COR-L47 (cell line): ENCODE measurements around the gene GFOD2.

Source experiments
- DNase-seq: peaks from one replicate; lab custom pipeline; 2025; lab: John Stamatoyannopoulos, UW

GFOD2 gene

GRCh38 chr16:67657751-67658518 lies 61.2 kb downstream of the GFOD2 start:
- DNase-seq = no peak

GRCh38 chr16:67657017-67657608 lies 62.0 kb downstream of the GFOD2 start:
- no peak for DNase-seq

DNA sequence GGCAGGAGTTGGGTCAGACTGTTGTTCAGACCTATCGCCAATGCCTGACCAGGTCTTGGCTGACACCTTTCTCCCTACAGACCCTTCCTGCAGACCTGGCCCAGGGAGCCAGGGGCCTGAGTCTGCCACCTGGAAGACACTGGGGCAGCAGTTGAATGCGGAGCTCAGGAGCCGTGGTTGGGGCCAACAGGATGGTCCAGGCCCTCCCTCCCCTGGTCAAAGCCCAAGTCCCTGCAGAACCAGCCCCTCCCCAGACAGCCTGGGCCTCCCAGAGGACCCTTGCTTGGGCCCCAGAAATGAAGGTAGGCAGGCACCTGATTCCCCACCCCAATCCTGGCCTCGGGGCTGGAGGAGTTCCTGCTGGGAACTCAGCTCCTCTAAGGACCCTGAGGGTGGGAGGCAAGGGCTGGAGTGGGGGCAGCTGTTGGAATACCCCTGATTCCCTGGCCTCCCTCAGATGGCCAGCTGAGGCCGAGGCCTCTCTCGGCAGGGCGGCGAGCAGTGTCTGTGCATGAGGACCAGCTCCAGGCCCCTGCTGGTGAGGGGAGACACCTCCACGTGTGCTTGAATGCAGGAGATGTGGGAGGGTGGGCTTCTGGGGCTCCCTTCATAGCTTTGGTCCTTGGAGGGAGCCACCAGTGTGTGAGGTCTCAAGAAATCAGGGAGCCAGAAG lies 62.6 kb downstream of the GFOD2 start:
- no peak for DNase-seq

DNA sequence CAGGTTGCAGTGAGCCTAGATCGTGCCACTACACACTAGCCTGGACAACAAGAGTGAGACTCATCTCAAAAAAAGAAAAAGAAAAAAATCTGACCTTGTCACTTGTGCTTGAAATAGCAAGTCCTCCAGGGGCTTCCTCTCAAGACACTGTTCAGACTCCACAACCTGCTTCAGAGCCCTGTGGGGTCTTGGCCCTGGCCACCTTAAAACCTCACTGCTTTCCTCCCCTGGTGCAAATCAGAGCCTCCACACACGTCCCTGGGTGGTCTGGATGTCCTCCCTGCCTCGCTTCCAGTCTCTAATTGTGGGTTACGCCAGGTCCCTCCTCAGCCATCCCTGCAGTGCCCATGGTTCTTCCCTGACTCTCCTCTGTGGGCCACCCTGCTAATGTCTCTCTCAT lies 63.8 kb downstream of the GFOD2 start:
- DNase-seq = no peak

- DNase-seq = no peak
Measured at GRCh38 chr16:67654403-67654911, 64.7 kb downstream of the GFOD2 start.

DNA sequence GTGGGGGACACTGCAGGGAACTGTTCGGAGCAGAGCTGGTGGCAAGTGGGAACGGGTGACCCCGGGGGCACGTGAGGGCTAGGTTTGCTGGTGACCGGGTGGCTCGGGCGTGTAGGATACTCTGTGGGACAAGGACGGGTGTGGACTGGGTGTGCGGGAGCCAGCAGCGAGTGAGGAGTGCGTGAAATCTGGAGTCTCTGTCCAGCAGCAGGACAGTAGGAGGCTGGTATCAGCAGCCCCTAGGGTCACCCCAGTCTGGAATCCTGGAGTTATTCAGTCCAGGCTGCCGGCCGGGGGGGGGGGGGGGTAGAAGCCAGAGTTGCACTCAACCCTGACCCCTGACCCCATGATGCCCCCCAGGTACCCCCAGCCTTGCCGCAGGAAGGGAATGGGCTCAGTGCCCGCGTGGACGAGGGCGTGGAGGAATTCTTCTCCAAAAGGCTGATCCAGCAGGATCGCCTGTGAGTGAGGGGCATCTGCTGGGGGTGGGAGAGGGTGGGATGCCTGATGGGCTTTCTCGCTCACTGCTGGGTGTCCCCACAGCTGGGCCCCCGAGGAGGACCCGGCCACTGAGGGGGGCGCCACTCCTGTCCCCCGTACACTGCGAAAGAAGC lies 65.2 kb downstream of the GFOD2 start:
- DNase-seq = no peak

GRCh38 chr16:67653128-67653788 lies 65.9 kb downstream of the GFOD2 start:
- peak; percentile 72 for DNase-seq

GRCh38 chr16:67652578-67653127 lies 66.5 kb downstream of the GFOD2 start:
- peak; percentile 61 for DNase-seq

- no peak for DNase-seq
Measured at GRCh38 chr16:67651847-67652246, 67.3 kb downstream of the GFOD2 start.

DNA sequence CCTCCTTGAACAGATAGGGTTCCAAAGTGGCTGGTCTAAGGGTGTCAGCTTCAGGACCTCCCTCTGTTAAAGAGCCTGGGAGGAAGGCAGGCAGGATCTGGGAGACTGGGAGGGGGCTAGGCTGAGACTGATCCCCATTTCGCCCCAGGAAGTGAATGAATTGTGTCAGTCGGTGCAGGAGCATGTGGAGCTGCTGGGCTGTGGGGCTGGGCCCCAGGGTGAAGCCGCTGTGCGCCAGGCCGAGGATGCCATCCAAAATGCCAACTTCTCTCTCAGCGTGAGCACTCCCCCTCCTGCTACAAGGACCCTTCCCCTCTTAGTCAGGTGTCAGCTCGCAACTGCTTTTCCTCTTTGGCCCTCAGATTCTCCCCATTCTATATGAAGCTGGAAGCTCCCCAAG lies 68.1 kb downstream of the GFOD2 start:
- no peak for DNase-seq

DNA sequence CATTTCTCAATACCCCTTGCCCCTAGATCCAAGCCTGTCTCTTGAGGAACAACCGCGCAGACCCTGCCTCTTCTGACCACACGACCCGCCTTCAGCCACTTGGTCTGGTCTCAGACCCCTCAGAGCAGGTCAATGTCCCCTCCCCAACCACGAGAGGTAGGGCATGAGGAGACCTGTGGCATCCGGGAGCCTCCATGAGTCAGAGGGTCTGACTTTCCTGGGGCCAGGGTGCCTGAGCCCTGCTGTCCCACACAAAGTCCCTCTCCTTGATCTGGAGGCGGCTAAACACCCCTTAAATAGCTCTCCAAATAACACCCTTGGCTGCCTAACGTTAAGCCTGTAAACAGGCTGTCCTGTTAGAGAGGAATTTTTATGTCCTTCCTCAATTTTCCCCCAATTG lies 69.1 kb downstream of the GFOD2 start:
- DNase-seq = no peak

GRCh38 chr16:67649494-67649931 lies 69.6 kb downstream of the GFOD2 start:
- DNase-seq = no peak

- no peak for DNase-seq
Measured at GRCh38 chr16:67648764-67649407, 70.2 kb downstream of the GFOD2 start.

DNA sequence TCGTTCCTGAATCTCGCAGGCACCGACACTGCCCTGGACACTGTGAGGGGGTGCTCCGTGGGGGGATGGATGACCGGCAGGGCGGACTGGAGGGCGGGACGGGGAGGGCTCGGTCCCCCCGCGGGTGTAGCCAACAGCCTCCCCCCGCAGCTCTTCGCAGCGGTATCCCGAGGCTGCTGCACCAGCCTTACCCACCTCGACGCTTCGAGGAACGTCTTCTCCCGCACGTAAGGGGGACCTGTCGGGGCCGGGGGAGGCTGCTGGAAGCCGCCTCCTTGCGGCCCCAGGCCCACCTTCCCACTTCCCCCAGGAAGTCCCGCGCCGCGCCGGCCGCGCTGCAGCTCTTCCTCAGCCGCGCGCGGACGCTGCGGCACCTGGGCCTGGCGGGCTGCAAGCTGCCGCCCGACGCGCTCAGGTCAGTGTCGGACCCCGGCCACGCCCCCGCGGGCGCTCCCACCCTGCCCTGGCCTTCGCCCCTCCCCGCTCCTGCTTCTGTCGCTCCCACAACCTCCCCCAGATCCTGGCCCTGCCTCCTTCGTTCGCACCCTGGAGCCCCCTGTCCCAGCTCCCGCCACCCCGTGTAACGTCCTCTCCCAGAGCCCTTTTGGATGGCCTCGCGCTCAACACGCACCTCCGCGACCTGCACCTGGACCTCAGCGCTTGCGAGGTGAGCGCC lies 70.9 kb downstream of the GFOD2 start:
- no peak for DNase-seq

- no peak for DNase-seq
Measured at GRCh38 chr16:67647681-67648080, 71.4 kb downstream of the GFOD2 start.

- DNase-seq = no peak
Measured at GRCh38 chr16:67647111-67647651, 71.9 kb downstream of the GFOD2 start.

- DNase-seq = no peak
Measured at GRCh38 chr16:67645397-67646121, 73.6 kb downstream of the GFOD2 start.

DNA sequence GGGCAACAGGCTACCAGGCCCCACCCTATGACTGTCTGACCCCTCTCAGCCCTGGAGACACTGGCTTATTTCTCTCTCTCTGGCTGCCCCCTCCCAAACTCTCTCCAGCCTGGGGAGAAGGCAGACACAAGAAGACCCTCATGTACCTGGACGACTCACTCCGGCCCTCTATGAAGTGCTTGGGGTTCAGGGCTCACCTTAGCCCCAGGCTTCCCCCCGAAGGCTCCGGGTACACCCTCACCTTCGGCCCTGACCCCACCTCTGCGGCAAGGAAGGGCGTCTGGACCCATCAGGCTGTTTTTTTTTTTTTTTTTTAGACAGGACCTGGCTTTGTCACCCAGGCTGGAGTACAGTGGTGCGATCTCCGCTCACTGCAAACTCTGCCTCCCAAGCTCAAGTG lies 75.1 kb downstream of the GFOD2 start:
- no peak for DNase-seq
